AG09309 (cell line): ENCODE data around the gene ANKRD60.

Experiments
- DNase-seq: peaks from one replicate; pipeline ENCODE4 v3.0.0-alpha.2; 2010; ENCODE audit warnings: low read depth
- H3K4me3 ChIP-seq: 2 replicates; pipeline ENCODE4 v1.5.1; 2011; ENCODE audit warnings: mild to moderate bottlenecking, low read depth, low read length, moderate library complexity; ENCODE audit not compliant: control insufficient read depth
- TF ChIP-seq, protein P1 (sequence below): IDR thresholded peaks from 2 replicates; pipeline ENCODE4 v1.5.1; 2011; ENCODE audit warnings: mild to moderate bottlenecking, low read depth, low read length, inconsistent platforms; ENCODE audit not compliant: insufficient read depth, control insufficient read depth; ENCODE audit errors: missing control alignments

Gene ANKRD60

DNA sequence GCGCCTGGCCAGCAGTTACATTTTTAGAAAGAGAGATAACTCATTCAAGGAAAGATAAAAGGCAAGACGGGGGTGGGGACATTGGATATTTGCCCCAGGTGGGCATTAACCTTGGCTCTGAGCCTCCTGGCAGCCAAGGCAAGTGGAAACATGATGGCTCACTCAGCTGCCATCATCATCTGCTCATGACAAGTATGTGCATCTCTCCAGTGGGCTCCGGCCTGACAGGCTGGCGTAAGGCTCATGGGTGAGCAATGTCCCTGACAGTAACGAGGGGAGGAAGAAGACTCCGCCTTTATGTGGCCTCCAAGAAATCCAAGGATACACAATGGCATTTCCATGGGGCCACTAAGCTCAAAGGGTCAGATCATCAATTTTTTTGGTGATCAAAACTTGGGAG is 13.3 kb downstream of the ANKRD60 start:
- no peak overlapping the region for H3K4me3 ChIP-seq
- DNase-seq = no peak
- TF ChIP-seq, protein P1, sequence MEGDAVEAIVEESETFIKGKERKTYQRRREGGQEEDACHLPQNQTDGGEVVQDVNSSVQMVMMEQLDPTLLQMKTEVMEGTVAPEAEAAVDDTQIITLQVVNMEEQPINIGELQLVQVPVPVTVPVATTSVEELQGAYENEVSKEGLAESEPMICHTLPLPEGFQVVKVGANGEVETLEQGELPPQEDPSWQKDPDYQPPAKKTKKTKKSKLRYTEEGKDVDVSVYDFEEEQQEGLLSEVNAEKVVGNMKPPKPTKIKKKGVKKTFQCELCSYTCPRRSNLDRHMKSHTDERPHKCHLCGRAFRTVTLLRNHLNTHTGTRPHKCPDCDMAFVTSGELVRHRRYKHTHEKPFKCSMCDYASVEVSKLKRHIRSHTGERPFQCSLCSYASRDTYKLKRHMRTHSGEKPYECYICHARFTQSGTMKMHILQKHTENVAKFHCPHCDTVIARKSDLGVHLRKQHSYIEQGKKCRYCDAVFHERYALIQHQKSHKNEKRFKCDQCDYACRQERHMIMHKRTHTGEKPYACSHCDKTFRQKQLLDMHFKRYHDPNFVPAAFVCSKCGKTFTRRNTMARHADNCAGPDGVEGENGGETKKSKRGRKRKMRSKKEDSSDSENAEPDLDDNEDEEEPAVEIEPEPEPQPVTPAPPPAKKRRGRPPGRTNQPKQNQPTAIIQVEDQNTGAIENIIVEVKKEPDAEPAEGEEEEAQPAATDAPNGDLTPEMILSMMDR = no peak

DNA sequence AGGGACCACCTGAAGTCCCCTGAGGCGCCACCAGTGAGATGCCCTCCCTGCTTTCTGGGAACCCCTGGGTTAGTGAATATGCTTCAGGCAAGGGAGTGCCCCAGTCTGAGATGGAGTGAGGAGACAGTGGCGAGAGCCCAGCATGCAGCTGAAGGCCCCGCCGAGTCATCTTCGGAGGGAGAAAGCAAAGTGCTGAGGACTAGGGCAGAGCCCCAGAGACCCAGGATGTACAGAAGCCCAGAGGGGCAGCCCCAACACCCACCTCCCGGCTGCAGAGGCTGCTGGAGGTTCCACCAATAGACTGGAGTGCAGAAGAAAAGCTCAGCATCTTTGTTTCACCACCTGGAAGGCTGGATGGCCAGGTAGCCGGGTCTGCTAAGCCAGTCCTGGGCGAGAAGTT is 14.1 kb downstream of the ANKRD60 start:
- TF ChIP-seq, protein P1 = no peak
- H3K4me3 ChIP-seq = no peak overlapping the region
- no peak for DNase-seq

DNA sequence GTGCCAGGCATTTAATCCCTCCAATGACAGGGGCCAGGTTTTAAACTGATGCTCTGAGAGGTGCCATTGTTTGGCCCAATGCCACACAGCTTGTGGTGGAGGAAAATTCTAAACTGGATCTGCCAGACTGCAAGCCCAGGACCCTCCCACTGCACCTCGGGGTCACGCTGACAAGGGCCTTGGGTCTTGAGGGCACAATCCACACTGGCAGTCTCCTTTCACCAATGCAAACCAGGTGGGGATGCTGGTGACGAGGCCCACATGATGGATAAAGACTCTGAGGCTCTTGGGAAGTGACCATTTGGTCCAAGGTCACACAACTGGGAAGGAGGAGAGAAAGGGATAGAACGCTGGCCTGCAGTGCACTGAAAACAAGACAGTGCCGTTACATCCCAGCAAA is 14.7 kb downstream of the ANKRD60 start:
- H3K4me3 ChIP-seq = no peak overlapping the region
- TF ChIP-seq, protein P1 = no peak
- no peak for DNase-seq

DNA sequence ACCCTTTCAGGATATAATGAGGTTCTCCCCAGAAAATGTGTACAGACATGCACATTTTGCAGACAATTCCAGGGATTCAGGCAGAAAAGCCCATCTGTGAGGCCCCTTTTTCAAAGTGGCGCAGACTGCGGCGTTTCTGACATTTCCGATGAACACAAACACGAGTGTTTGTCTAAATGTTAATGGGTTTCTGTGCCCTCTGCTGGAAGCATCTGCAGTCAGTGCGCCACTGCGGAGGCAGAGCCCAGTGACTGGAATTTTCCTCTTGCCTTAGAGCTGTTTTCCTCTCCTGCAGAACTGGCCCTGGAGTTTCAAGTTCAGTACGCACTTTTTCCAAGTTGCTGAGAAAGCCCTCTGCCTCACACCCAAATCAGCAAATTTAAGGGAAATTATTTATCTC is 15.3 kb downstream of the ANKRD60 start:
- TF ChIP-seq, protein P1 = peak; percentile 28
- DNase-seq = no peak
- no peak overlapping the region for H3K4me3 ChIP-seq

- no peak overlapping the region for H3K4me3 ChIP-seq
- DNase-seq = no peak
- TF ChIP-seq, protein P1 = no peak
These were observed 15.8 kb downstream of the ANKRD60 start for GRCh38 chr20:58212636-58213035.

- no peak for DNase-seq
- TF ChIP-seq, protein P1 = no peak
- H3K4me3 ChIP-seq = no peak overlapping the region
These were observed 18.1 kb downstream of the ANKRD60 start for GRCh38 chr20:58210398-58210747.
